Liver (tissue), 9 donors: ENCODE results near the gene RUNDC3A. TPM values are rescaled to one million over a fixed set of nuclear protein-coding genes. Genes with fewer than 3 reads are reported as not detected.

ENCODE experiments used
- DNase-seq: peaks from one replicate; pipeline ENCODE4 v3.0.0-alpha.2; 2017; ENCODE audit warnings: low spot score
- H3K27ac ChIP-seq, 2 donors: one replicate each; pipeline ENCODE4 v1.7.0; 2013; ENCODE audit warnings: inconsistent platforms in 2 of 2, low read length in 2 of 2, control low read depth in 1 of 2, low read depth in 1 of 2, mild to moderate bottlenecking in 1 of 2
- H3K27me3 ChIP-seq, 4 donors: one replicate each; pipeline versions ENCODE4 v1.6.1 to v1.7.0; 2013; ENCODE audit warnings: low read length in 3 of 4, inconsistent platforms in 1 of 4, mild to moderate bottlenecking in 1 of 4, moderate library complexity in 1 of 4; ENCODE audit not compliant: control insufficient read depth in 4 of 4, insufficient read depth in 4 of 4
- H3K36me3 ChIP-seq, 4 donors: one replicate each; pipeline versions ENCODE4 v1.6.1 to v1.7.0; 2013; ENCODE audit warnings: low read length in 3 of 4, mild to moderate bottlenecking in 3 of 4, low read depth in 1 of 4, moderate library complexity in 1 of 4; ENCODE audit not compliant: control insufficient read depth in 4 of 4, insufficient read depth in 3 of 4
- H3K4me1 ChIP-seq, 4 donors: one replicate each; pipeline versions ENCODE4 v1.6.1 to v1.7.0; 2013; ENCODE audit warnings: low read length in 3 of 4, mild to moderate bottlenecking in 3 of 4, moderate library complexity in 1 of 4; ENCODE audit not compliant: control insufficient read depth in 4 of 4, insufficient read depth in 4 of 4
- H3K4me3 ChIP-seq, 3 donors: one replicate each; pipeline versions ENCODE4 v1.6.1 to v1.7.0; 2013; ENCODE audit warnings: low read length in 3 of 3, control low read depth in 1 of 3, low read depth in 1 of 3, mild to moderate bottlenecking in 1 of 3
- H3K9ac ChIP-seq, 2 donors: one replicate each; pipeline ENCODE4 v1.7.0; 2013; ENCODE audit warnings: low read length in 2 of 2, mild to moderate bottlenecking in 2 of 2, moderate library complexity in 2 of 2, control low read depth in 1 of 2, low read depth in 1 of 2
- H3K9me3 ChIP-seq, 4 donors: one replicate each; pipeline versions ENCODE4 v1.6.1 to v1.7.0; 2013; ENCODE audit warnings: low read length in 3 of 4; ENCODE audit not compliant: control insufficient read depth in 4 of 4
- ATF3 ChIP-seq: IDR thresholded peaks from 2 replicates; pipeline ENCODE4 v1.6.1; 2016; ENCODE audit warnings: antibody characterized with exemption
- CTCF ChIP-seq: fragments of 150-350 bp; IDR thresholded peaks from 2 replicates; pipeline ENCODE4 v1.5.1; 2017; ENCODE audit warnings: improper control_type of control experiment, low read depth, low read length; ENCODE audit not compliant: missing input control
- EGR1 ChIP-seq, 2 donors: IDR thresholded peaks; 2 replicates each; pipeline ENCODE4 v1.6.1; 2016 to 2018; ENCODE audit warnings: antibody characterized with exemption in 2 of 2, low read depth in 2 of 2
- FOXA1 ChIP-seq: IDR thresholded peaks from 2 replicates; pipeline ENCODE4 v1.6.1; 2016; ENCODE audit warnings: antibody characterized with exemption
- FOXA2 ChIP-seq: IDR thresholded peaks from 2 replicates; pipeline ENCODE4 v1.6.1; 2016; ENCODE audit warnings: antibody characterized with exemption
- GABPA ChIP-seq, 2 donors: IDR thresholded peaks in 1 of 2; conservative IDR thresholded peaks in 1 of 2; 2 replicates each; pipeline ENCODE4 v1.6.1; 2016; ENCODE audit warnings: antibody characterized with exemption in 2 of 2, mild to moderate bottlenecking in 1 of 2, moderate library complexity in 1 of 2
- HNF4A ChIP-seq, 2 donors: conservative IDR thresholded peaks; 2 replicates each; pipeline ENCODE4 v1.6.1; 2016; ENCODE audit warnings: antibody characterized with exemption in 2 of 2, mild to moderate bottlenecking in 2 of 2
- HNF4G ChIP-seq: IDR thresholded peaks from 2 replicates; pipeline ENCODE4 v1.6.1; 2016; ENCODE audit warnings: antibody characterized with exemption
- JUND ChIP-seq, 2 donors: IDR thresholded peaks; 2 replicates each; pipeline ENCODE4 v1.6.1; 2016; ENCODE audit warnings: antibody characterized with exemption in 2 of 2
- NR2F2 ChIP-seq: IDR thresholded peaks from 2 replicates; pipeline ENCODE4 v1.6.1; 2016; ENCODE audit warnings: antibody characterized with exemption
- RAD21 ChIP-seq, 2 donors: IDR thresholded peaks; 2 replicates each; pipeline ENCODE4 v1.6.1; 2016; ENCODE audit warnings: antibody characterized with exemption in 2 of 2, mild to moderate bottlenecking in 2 of 2
- REST ChIP-seq: IDR thresholded peaks from 2 replicates; pipeline ENCODE4 v1.6.1; 2016; ENCODE audit warnings: antibody characterized with exemption, mild to moderate bottlenecking
- RXRA ChIP-seq, 2 donors: IDR thresholded peaks; 2 replicates each; pipeline ENCODE4 v1.6.1; 2017 to 2018; ENCODE audit warnings: antibody characterized with exemption in 2 of 2, mild to moderate bottlenecking in 1 of 2
- SP1 ChIP-seq: IDR thresholded peaks from 2 replicates; pipeline ENCODE4 v1.6.1; 2018; ENCODE audit warnings: antibody characterized with exemption, mild to moderate bottlenecking
- TAF1 ChIP-seq: conservative IDR thresholded peaks from 2 replicates; pipeline ENCODE4 v1.6.1; 2016; ENCODE audit warnings: antibody characterized with exemption, mild to moderate bottlenecking
- YY1 ChIP-seq: IDR thresholded peaks from 2 replicates; pipeline ENCODE4 v1.6.1; 2016; ENCODE audit warnings: antibody characterized with exemption, mild to moderate bottlenecking
- ZBTB33 ChIP-seq: IDR thresholded peaks from 2 replicates; pipeline ENCODE4 v1.6.1; 2016; ENCODE audit warnings: antibody characterized with exemption
- WGBS: extraction: QIAGEN DNeasy Blood & Tissue Kit; methylation state at CpG from one replicate; pipeline ENCODE4 v1.1.7; 2013; 5-methylcytosine and 5-hydroxymethylcytosine counted together
- polyA plus RNA-seq, 2 donors: library from polyadenylated mRNA; stranded (reverse) in 1 of 2; unstranded in 1 of 2; fragments of 200-250 nt in 1 of 2; fragments of >200 nt in 1 of 2; fragmentation: Nextera tagmentation in 1 of 2; extraction: Ambion mirVana in 1 of 2; gene quantifications; one replicate each; pipeline versions ENCODE4 v1.2.1 to v1.2.3, GENCODE V29; 2013 to 2015
- total RNA-seq, 2 donors: library from RNA; depleted of rRNA; stranded (reverse); fragments of >200 nt; gene quantifications; one replicate each; pipeline ENCODE4 v1.2.3, GENCODE V29; 2014
- donor health status: healthy.
- donor health status: healthy.
- donor health status: healthy.
- donor health status: healthy.
- donor health status: healthy.

The RUNDC3A gene
- total and polyA plus RNA-seq, 4 donors: 0.05 to 17.0 (median 0.06) TPM; not detected in 1

- H3K4me1 ChIP-seq: peaks cover 6 to 12% (median 8%) of the 10 kb centered on the region in 4 donors
- TF ChIP-seq ATF3 (no peak), YY1 (no peak), REST (no peak), JUND (IDR thresholded peaks at IDR 0.05) (no peak), CTCF (no peak), SP1 (no peak), RAD21 (IDR thresholded peaks at IDR 0.05) (no peak), ZBTB33 (no peak), GABPA (IDR thresholded peaks at IDR 0.05 in 1 of 2, conservative IDR thresholded peaks at IDR 0.05 in 1 of 2) (no peak), NR2F2 (no peak), EGR1 (IDR thresholded peaks at IDR 0.05; ENCODE audit: low read depth in 2 of 2) (no peak), FOXA1 (no peak), RXRA (IDR thresholded peaks at IDR 0.05) (no peak), HNF4A (conservative IDR thresholded peaks at IDR 0.05) (no peak)
- no peak overlapping the region for H3K9ac ChIP-seq
- no peak overlapping the region for H3K4me3 ChIP-seq
- H3K36me3 ChIP-seq: no peaks in the 10 kb centered on the region
- no peaks in the 10 kb centered on the region for H3K27me3 ChIP-seq
- no peak for DNase-seq
- no peaks in the 10 kb centered on the region for H3K9me3 ChIP-seq
- 70% methylated on average over 6 of the region's 6 CpGs for WGBS
- no peak overlapping the region for H3K27ac ChIP-seq
These were observed 51.7 kb downstream of the RUNDC3A start for GRCh38 chr17:44360144-44360533.

- Histone ChIP-seq H3K4me1 (peaks cover 6 to 12% (median 8%) of the 10 kb centered on the region in 4 donors), H3K9ac (no peak overlapping the region), H3K36me3 (no peaks in the 10 kb centered on the region), H3K9me3 (no peaks in the 10 kb centered on the region), H3K27ac (no peak overlapping the region), H3K4me3 (no peak overlapping the region), H3K27me3 (no peaks in the 10 kb centered on the region)
- no peak for TF ChIP-seq FOXA1
- TF ChIP-seq TAF1: no peak
- TF ChIP-seq YY1: no peak
- TF ChIP-seq SP1: no peak
- no peak for TF ChIP-seq HNF4G
- TF ChIP-seq ATF3: no peak
- TF ChIP-seq NR2F2: no peak
- TF ChIP-seq FOXA2: no peak
- TF ChIP-seq CTCF: no peak
- TF ChIP-seq RXRA (IDR thresholded peaks at IDR 0.05): no peak
- DNase-seq: no peak
- WGBS: 69% methylated on average over 5 of the region's 5 CpGs
These were observed 52.4 kb downstream of the RUNDC3A start for GRCh38 chr17:44360826-44361225.
